GM12864 (cell line): ENCODE data around the gene PLEKHM2.

Experiments
- DNase-seq: peaks from one replicate; pipeline ENCODE4 v3.0.0-alpha.2; 2011; ENCODE audit warnings: low read depth
- H3K4me3 ChIP-seq: 2 replicates; pipeline ENCODE4 v1.5.1; 2011; ENCODE audit warnings: mild to moderate bottlenecking, low read depth, low read length, control low read depth
- TF ChIP-seq, protein P1 (sequence below): IDR thresholded peaks from 2 replicates; pipeline ENCODE4 v1.5.1; 2011; ENCODE audit warnings: low read depth, mild to moderate bottlenecking, moderate library complexity, low read length, control low read depth, inconsistent platforms; ENCODE audit errors: missing control alignments

PLEKHM2 gene

GRCh38 chr1:15700508-15700907 lies 16.4 kb downstream of the PLEKHM2 start:
- TF ChIP-seq, protein P1, sequence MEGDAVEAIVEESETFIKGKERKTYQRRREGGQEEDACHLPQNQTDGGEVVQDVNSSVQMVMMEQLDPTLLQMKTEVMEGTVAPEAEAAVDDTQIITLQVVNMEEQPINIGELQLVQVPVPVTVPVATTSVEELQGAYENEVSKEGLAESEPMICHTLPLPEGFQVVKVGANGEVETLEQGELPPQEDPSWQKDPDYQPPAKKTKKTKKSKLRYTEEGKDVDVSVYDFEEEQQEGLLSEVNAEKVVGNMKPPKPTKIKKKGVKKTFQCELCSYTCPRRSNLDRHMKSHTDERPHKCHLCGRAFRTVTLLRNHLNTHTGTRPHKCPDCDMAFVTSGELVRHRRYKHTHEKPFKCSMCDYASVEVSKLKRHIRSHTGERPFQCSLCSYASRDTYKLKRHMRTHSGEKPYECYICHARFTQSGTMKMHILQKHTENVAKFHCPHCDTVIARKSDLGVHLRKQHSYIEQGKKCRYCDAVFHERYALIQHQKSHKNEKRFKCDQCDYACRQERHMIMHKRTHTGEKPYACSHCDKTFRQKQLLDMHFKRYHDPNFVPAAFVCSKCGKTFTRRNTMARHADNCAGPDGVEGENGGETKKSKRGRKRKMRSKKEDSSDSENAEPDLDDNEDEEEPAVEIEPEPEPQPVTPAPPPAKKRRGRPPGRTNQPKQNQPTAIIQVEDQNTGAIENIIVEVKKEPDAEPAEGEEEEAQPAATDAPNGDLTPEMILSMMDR: no peak
- DNase-seq: no peak
- no peak overlapping the region for H3K4me3 ChIP-seq

GRCh38 chr1:15701784-15702183 lies 17.7 kb downstream of the PLEKHM2 start:
- DNase-seq: no peak
- no peak overlapping the region for H3K4me3 ChIP-seq
- TF ChIP-seq, protein P1: no peak

GRCh38 chr1:15702722-15703550 lies 18.8 kb downstream of the PLEKHM2 start:
- no peak overlapping the region for H3K4me3 ChIP-seq
- TF ChIP-seq, protein P1: no peak
- no peak for DNase-seq

- H3K4me3 ChIP-seq: no peak overlapping the region
- TF ChIP-seq, protein P1: no peak
- DNase-seq: no peak
Observed at GRCh38 chr1:15703562-15703961, 19.4 kb downstream of the PLEKHM2 start.

DNA sequence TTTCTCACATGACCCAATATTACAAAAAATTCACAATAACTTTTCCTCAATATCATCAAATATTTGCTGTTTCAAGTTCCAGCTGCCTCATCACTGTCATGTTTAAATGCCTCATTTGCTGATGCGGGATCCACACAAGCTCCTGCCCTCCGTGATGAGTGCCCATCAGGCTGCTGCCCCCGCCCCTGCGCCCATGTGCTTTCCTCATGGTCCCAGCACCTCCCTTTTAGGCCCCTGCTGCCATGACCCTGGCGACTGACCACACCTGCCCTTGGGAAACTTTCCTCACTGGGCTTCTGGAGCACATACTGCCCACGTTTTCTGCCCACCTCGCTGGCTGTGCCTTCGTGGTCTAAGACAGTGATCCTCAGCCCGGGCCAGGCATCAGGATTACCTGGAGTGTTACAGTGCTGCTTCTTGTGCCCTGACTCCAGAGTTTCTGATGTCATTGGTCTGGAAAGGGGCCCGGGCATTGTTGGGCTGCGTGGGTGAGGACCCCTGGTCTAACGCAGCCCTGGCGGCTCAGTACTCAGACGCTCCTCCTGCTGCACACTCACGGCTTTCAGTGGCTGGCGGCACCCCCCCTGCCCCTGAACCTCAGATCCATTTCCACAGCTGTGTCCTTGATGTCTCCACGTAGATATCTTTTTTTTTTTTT lies 20.5 kb downstream of the PLEKHM2 start:
- DNase-seq: no peak
- TF ChIP-seq, protein P1: no peak
- no peak overlapping the region for H3K4me3 ChIP-seq

GRCh38 chr1:15705184-15705566 lies 21.1 kb downstream of the PLEKHM2 start:
- TF ChIP-seq, protein P1: no peak
- no peak overlapping the region for H3K4me3 ChIP-seq
- DNase-seq: no peak
